GM21576 (cell line): Measurements from ENCODE around the gene ELFN2.
"Not testable (repeated sequence)": the region's sequence is repeated elsewhere in the genome, so short reads cannot be mapped to it uniquely, and the experiment has no call there.

Experiments
- ATAC-seq: cut with Tn5 transposase; IDR thresholded peaks from one replicate; pipeline ENCODE4 v1.9.1; 2021; ENCODE audit warnings: mild to moderate bottlenecking, moderate library complexity; ENCODE audit not compliant: unreplicated experiment

ELFN2 gene

GRCh38 chr22:37413546-37413945 is 13.7 kb downstream of the ELFN2 start:
- no peak for ATAC-seq

GRCh38 chr22:37412495-37413250 is 14.6 kb downstream of the ELFN2 start:
- no peak for ATAC-seq

- no peak for ATAC-seq
Measured at GRCh38 chr22:37411655-37412054, 15.6 kb downstream of the ELFN2 start.

- ATAC-seq, result no peak
Measured at GRCh38 chr22:37410174-37411055, 16.9 kb downstream of the ELFN2 start.

- ATAC-seq, result no peak
Measured at GRCh38 chr22:37409459-37410050, 17.7 kb downstream of the ELFN2 start.

- ATAC-seq, result no peak
Measured at GRCh38 chr22:37409031-37409430, 18.2 kb downstream of the ELFN2 start.

- ATAC-seq, result no peak
Measured at GRCh38 chr22:37407856-37408255, 19.4 kb downstream of the ELFN2 start.

- no peak for ATAC-seq
Measured at GRCh38 chr22:37406441-37407235, 20.6 kb downstream of the ELFN2 start.

- no peak for ATAC-seq
Measured at GRCh38 chr22:37404091-37404490, 23.2 kb downstream of the ELFN2 start.

GRCh38 chr22:37403267-37403960 is 23.9 kb downstream of the ELFN2 start:
- no peak for ATAC-seq

- no peak for ATAC-seq
Measured at GRCh38 chr22:37402184-37402506, 25.1 kb downstream of the ELFN2 start.

- no peak for ATAC-seq
Measured at GRCh38 chr22:37401401-37402183, 25.7 kb downstream of the ELFN2 start.

- no peak for ATAC-seq
Measured at GRCh38 chr22:37400719-37401118, 26.6 kb downstream of the ELFN2 start.

GRCh38 chr22:37399457-37399856 is 27.8 kb downstream of the ELFN2 start:
- not testable (repeated sequence) for ATAC-seq

- no peak for ATAC-seq
Measured at GRCh38 chr22:37397226-37397625, 30.1 kb downstream of the ELFN2 start.

GRCh38 chr22:37396488-37397084 is 30.7 kb downstream of the ELFN2 start:
- ATAC-seq, result no peak

- ATAC-seq, result no peak
Measured at GRCh38 chr22:37394341-37394740, 32.9 kb downstream of the ELFN2 start.

- no peak for ATAC-seq
Measured at GRCh38 chr22:37393746-37394145, 33.5 kb downstream of the ELFN2 start.

- ATAC-seq, result no peak
Measured at GRCh38 chr22:37392721-37393328, 34.5 kb downstream of the ELFN2 start.
